SKM-1 (cell line): ENCODE data around the gene SPTBN1.
A peak's percentile ranks its signal among the peaks of the same experiment; 100 is the strongest.

Source experiments
- DNase-seq: peaks from one replicate; lab custom pipeline; 2025; ENCODE audit not compliant: unreplicated experiment; lab: John Stamatoyannopoulos, UW

The SPTBN1 gene

DNA sequence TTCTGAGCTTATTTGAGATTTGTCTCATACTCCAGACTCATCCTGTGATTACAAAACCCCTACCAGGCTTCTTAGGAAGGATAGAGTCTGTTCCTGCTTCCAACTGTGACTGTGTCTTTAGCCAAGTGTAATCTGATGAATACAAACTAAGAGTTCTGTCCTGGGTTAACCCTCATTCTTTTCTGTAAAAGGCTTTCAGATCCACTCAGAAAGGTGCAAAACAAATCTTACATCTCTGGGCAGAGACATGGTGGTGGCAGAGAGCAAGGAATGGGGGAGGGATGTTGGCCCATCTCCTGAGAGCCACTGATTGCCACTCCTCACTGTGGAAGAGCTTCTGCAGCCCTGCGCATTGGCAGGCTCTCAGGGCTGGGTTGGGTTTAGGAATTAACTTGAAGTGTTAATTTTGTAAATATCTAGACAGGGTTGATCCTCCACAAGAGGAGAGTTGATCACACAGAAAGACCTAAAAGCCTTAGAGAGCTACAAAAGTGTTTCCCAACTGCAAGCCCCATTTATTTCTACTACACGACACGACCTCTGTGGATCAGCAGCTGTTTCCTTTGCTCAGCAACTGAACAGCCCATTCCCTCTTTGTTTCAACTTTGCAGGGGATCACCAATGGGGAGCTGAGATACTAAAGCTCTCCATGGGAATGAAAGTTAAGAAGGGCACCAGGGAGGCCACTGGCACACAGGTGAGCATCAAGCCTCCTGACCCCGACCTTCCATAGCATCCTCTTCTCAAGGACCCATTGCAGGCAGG, 23.7 kb upstream of the SPTBN1 start:
- DNase-seq = no peak

DNA sequence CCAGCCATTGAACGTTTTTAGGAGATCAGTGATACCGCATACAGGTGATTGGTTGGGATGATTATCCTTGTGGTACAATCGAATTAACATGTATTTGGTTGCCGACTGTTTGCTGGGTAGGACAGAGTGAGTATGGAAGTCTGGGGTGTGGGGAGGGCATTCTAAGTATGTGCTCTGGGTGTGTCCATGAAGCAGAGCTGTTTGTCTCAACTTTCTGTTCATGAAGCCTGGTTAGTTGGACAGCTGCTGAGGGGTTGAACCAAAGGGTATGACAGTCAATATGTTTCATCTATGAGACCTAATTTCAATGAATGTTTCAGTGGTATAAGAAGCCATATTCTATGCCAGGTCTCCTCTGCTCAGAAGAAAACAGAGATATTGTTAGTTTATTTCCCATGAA, 21.9 kb upstream of the SPTBN1 start:
- no peak for DNase-seq

DNA sequence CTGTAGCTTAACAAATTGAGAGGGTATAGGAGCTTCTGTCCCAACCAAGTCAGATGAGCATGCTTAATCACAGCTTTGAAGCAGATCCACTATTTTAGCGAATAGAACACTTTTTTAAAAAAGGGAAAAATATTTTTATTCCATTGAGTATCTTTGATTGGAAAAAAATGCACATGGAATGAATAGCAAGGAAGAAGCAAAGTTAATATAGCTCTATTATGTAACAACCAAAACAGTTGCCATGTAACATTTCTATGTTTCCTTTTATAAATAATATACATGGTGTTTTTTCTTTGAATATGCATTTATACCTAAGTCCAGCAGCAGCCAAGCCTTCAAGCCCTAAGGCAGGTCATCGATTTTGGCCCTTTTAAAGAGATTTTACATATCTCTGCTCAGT, 21.4 kb upstream of the SPTBN1 start:
- no peak for DNase-seq

DNA sequence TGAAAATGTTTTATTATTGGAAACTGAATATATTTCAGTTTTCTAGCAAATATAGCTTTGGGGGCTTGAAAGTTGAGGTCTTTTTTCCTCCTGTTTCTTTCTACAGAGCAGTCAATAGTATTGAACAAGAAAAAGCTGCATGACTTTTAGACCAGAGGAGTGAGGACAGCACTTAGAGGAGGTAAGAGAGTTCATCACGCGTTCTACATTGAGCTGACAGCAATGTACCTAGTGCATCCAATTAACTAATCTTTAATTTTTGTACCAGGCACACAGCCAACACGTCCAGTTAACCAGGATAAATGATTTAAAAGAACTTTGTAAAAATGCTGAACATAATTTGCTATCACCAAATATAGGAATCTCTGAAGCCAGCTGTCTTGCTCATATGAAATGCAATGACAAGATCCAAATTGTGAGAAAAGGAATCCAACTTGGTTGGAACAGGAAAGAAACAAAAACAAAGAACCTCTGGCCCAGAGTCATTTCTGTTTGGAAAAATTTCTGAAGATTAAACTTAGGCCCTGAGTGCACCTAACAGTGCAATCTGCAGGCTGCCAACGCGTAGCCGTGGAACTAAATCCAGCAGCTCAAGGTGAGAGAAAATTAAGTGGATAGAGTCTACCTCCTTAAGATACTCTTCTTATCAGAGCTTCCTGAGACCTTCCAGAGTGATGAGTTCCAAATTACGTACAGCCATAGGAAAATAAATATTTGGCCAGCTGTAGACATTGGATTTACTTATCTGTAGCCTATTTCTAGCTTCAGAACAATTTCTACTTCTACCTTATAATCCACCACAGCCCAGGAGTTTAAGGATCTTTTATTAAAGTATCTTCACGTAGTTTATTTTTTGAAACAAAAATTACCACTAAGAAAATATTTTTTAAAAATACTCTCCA, 20.6 kb upstream of the SPTBN1 start:
- DNase-seq = no peak

DNA sequence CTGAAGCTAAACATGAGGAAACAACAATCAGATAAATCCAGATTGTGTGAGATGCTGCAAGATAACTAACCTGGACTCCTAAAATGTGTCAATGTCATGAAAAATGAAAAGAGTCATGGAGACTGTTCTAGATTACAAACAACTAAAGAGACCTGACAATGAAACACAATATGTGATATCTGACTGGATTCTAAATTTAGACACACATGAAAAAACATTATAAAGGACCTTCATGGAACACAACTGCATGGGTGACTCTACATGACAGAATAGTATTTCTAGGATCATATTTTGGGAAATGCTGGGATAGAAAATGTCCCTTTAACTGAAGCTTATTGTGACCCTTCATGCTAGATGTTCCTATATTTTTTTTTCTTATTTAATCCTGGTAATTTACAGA, 18.5 kb upstream of the SPTBN1 start:
- DNase-seq = no peak

DNA sequence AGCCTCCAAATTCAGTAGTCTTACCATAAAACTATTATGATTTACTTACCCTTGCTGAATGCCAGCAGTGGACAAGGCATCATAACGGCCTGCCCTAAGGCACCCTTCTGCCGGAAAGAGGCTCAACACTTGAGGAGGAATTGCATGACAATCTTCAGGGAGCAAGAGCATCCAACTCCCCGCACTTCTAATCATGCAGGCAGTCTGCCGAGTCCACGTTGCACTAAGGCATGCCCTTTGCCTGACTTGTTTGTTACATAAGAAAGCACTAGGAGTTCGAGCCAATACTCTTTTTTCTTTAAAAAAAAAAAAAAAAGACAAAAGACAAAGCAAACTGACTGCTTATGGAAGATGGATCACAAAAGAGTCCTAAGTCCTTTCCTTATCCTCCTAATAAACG, 17.9 kb upstream of the SPTBN1 start:
- DNase-seq = no peak

DNA sequence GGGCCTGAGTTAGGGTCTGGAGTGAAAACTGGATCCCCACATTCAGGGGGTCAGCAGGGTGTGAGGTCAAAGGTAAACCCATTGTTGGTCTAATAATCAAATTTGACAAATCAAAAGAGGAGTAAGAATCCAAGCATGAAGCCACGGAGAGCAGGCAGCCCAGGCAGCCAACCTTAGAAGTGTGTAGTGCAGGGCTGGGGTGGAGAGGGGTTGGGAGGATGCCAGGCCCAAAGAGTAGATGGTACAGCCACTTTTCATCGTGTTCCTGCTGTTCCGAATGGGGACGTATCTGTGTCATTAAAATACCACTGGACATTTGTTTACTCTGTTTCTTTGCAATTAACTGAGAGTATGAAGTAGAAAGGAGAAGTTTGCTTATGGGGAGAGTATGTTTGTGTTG, 16.5 kb upstream of the SPTBN1 start:
- DNase-seq = no peak

DNA sequence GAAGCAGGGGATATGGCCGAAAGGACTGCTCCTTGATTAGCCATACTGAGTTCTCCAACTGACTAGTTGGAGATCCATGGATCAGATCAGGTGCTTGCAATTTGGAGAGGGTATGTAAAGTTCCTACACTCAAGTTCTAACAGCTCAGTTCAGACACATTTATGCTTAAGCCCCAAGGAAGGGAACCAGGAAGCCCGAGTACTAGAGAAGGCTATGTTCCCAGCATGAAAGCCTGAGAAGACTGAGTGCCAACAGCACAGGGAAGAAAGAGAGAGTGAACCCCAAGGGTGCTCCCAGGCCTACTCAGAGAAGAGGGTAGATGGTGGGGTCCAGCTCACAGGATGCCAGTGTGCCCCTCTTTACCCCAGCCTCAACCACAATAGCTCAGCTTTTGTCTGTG, 16.1 kb upstream of the SPTBN1 start:
- DNase-seq = no peak

DNA sequence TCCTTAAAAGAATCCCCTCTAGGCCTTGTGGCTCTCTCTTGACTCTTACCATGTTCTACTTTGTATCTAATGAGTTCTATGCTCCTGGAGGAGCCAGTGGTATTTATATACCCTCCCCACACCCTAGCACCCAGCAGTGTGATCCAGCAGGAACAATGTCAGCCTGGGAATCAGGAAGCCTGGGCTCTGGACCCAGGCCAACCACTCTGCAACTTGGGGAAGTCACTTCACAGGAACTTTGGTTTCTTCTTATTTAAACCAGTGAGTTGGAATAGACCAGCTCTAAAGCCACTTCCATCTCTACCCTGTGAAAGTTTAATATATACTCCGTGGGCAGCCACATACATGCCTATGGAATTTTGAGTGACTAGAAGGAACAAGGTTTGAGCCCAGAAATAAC, 11.6 kb upstream of the SPTBN1 start:
- DNase-seq = no peak

DNA sequence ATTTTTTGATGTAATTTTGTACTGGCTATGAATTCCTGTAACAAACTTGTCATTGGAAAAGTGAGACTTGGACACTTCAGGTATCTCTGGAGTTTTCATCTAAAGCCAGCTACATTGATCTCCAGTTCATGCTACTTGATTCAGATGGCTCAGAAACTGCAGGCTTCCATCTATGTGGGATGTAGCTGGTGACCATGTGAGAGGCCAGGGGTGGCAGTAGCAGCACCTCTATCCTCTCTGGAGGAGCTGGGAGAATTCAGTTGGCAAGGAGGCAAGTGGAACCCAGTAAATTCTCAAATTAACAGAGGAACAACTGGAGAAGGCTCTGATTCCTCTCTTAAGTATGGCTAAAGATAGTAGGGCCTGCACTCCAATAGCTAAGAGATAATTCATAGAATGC, 10.0 kb upstream of the SPTBN1 start:
- DNase-seq = no peak

DNA sequence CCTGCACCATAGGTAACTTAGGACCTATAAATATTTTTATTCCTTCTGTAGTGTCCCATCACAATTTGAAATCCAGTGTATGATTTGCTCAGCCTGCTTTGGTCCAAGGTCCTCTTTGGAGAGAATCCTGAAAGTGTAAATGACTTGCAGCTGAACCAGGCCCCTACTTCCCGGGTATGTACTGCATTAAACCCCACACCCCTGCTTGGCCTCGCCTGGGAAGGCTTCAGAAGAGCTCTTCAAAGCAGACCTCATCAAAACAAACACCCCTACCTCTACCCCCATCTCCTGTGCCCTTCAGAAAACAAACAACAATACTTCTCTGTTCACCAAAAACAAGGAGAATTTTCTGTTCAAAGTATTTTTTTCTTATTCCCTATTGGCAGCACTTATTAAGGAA, 9.5 kb upstream of the SPTBN1 start:
- DNase-seq = no peak

DNA sequence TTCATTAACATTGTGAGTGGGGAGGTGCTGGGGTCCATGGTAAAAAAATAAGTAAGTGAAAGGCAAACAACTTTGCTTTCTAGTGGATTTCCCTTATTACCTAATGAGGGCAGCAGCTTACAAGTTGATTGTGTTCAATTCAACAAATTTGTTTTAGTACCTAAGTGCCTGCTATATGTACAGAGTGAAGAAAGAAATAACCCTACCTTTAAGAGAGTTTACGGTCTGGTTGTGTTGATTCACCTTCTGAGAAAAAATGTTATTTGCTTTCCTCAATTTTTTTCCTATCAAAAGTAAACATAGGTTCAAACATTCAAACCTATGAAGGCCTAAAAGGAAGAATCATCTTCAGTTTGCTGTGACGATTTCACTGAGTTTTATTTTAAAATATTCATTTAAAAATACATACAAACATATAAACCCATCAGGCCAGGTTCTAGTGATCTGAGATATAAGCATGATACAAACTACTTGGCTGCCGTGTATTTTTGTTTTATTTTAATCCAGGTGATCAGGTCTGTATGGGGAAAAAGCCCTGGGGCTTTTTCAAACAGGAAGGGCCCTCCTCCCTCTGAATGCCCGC, 1.5 kb upstream of the SPTBN1 start:
- no peak for DNase-seq

DNA sequence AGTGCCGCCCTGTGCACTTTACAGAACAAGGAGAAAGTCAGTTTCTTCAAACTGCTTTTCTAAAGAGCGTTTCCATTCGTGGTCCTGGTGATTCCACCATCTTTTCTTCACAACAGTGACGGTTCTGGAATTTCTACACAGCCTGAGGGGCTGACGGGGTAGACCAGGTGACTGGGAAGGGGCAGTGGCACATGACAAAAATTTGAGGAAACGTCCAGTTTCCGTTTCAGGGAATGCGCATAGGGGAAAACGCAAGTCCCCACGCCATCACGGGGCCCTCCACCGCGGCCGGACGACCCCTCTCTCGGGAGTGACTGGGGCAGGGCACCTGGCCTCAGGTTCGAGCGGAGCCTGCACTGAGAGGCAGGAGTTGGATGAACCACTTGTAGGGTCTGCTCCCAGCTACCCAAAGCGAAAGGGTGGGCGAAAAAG, 980 bp upstream of the SPTBN1 start:
- DNase-seq = no peak

DNA sequence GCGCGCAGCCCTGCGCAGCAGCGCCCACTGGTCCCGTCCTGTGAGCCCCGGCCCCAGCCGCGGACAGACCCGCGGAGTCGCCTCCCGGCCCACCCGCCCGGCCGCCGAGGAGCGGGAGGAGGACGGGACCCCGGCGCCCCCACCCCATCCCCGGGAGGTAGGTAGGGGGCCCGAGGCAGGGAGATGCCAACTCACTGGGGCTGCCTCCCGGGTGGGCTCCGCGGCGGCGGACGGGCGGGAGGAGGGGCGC, 160 bp downstream of the SPTBN1 start:
- DNase-seq = no peak

DNA sequence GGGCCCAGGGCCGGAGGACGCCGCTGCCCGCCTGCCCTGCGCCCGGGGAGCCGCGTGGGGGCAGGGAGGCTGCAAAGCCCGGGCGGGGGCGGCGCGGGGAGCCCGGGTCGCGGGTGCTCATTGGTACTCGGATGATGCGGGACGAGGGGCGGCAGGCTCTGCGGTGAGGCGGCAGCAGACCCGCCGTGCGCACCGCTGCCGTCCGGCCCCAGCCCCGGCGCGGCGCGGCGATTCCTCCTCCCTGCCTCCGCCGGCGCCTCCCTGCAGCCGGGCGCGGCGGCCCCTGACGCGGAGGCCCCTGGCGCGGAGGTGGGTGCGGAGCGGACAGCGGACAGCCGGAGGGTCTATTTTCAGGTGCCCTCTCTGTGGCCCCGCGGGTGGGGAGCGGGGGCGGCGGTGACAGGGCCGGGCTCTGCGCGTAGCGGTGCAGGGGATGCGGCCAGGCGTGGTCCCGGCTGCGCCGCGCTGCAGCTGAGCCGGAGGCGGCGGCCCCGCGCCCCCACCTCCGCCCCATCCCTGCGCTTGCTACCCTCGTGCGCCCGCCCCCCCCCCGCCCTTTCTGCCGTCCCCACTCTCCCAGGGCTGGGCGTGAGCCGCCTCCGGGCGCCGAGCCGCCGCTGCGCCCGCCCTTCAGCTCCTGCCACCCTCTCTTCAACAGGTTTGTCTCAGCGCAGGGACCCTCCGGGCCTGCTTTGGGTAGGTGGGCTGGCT, 640 bp downstream of the SPTBN1 start:
- DNase-seq = no peak

DNA sequence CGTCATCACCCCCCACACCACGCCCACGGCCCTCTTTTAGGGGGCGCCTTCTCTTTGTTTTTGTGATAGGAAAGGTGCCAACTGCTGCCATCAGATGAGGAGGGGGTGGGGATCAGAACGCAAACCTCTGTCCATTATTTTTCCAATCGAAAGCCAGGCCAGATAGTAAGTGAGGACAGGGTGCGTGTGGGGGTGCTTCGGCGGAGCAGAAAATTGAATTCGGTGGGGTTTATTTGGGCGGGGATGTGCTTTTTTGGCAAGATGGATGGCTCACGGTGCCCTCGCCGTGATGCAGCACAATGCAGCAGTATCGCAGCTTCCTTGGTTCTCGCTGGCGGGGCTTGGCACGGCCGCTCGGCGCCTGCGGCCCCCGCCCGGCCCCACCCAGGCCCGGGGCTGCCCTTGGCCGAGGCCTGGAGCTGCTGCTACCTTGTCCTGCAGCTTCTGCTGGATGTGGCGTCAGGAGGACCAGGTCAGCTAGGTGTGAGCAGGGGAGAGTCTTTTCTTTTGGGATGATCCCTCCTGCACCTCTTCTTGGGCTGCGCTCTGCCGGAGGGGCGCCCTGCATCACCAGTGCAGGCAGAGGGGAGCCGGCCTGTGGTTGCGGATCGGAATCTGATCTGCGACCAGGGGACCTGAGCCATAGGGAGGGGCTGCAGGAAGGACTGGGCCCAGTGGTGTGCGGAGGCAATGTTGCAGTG, 1.3 kb downstream of the SPTBN1 start:
- DNase-seq = no peak

DNA sequence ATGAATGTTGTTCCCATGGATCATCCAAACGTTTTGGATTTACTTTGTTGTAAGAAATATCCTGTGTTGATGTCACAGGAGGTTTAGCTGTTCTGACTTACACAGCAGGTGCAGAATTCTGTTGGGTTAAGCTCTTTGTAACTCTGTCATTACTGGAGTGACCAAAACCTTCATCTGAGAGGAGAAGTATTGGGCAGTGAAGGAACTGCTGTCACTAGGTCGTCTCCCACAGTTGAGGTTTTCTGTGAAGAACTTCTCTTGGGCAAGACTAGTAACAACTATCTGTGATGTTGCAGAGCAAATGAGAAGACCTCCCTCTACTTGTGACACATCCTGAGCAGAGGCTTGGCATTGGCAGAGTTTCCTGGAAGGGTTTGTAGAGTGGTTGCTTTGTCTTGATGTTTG, 2.9 kb downstream of the SPTBN1 start:
- peak; percentile 86 for DNase-seq

DNA sequence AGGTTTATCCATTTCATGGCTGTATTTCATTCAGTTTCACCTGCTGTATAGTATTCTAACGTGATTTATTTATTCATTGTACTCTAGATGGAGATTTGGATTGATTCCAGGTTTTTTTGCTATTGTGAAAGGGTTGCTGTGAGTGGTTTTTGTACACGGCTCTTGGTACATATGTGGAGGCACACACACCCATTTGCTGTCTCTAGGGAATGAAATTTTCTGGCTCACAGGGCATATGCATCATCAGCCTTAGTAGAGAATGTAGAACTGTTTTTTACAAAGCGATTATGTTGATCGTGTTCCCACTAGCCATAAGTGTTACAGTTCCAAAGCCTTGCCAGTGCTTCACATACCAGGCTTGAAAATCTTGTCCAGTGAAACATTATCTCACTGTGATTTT, 5.1 kb downstream of the SPTBN1 start:
- DNase-seq = no peak

DNA sequence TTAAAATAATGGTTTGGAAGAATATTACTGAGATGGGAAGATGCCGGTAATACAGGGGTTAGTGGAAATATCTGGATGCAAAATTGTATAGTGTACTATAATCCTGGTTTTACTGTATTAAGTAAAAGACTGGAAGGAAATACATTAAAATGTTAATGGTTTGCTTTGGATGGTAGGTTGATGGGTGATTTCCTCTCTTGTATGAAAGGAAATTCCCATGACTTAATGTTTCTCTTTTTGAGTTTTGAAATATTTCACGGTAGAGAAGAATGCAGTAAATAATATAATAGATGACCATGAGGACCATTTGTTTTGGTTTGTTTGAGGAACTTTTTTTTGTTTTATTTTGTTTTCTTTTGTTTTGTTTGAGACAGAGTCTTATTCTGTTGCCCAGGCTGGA, 8.2 kb downstream of the SPTBN1 start:
- no peak for DNase-seq

DNA sequence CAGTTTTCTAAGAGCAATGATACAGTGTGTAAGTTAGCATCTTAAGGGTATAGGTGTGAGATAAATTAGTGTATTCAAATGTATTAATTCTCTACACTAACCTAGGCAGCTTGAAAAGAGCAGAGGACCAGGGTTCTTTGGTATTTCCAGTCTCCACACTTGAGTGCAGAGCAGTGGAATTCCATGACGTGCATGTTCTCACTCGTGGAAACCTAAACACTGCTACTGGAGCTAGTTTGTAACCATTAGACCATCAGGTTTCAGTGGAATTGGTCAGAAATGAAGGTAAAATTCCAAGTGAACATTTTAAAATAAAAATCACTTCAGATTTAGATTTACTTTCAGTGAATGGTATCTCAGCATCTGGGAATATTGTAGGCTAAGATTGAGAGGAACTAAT, 9.0 kb downstream of the SPTBN1 start:
- DNase-seq = no peak

DNA sequence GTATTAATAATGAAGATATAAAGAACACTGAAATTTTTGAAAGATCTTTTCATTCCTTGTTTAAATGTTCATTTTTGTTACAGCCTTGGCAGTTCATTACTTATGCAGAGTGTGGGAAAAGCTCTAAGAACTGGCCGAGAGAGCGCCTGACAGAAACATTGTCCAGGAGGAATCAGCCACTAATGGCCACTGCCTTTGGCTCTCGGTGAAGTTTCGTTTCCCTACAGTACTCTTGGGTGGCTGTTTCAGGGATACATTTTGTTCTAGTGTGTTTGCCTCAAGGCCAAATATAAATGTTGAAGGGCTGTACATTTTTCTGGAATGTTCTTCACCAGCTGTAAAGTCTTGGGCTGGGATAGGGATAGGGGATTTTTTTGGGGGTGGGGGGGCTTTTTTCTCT, 10.7 kb downstream of the SPTBN1 start:
- DNase-seq = no peak
